Gastrocnemius medialis (tissue), 4 donors: ENCODE data around the gene LAMTOR5. TPM values are rescaled to one million over a fixed set of nuclear protein-coding genes. Genes with fewer than 3 reads are reported as not detected.
A peak's percentile ranks its signal among the peaks of the same experiment; 100 is the strongest.

Experiments used
- ATAC-seq, 2 donors: fragments of 150-250 bp; one replicate each; pipeline ENCODE4 v1.9.1; 2016
- DNase-seq, 2 donors: peaks; one replicate each; pipeline ENCODE4 v3.0.0-alpha.2; 2019
- H3K27ac ChIP-seq, 4 donors: fragments of 200-600 bp; sonication (generic); 1 replicate in 1 of 4; 2 replicates in 3 of 4; pipeline ENCODE4 v1.5.1; 2016 to 2018; ENCODE audit warnings: mild to moderate bottlenecking in 2 of 4, moderate library complexity in 1 of 4
- H3K27me3 ChIP-seq, 3 donors: fragments of 200-600 bp; sonication (generic) in 2 of 3; 1 replicate in 1 of 3; 2 replicates in 2 of 3; pipeline versions ENCODE4 v1.5.1 to v1.6.0; 2016 to 2019; ENCODE audit warnings: mild to moderate bottlenecking in 1 of 3, moderate library complexity in 1 of 3
- H3K36me3 ChIP-seq, 2 donors: fragments of 200-600 bp; sonication (generic) in 1 of 2; one replicate each; pipeline ENCODE4 v1.5.1; 2017 to 2018
- H3K4me1 ChIP-seq, 2 donors: fragments of 200-600 bp; sonication (generic) in 1 of 2; one replicate each; pipeline ENCODE4 v1.5.1; 2016 to 2017; ENCODE audit warnings: mild to moderate bottlenecking in 2 of 2
- H3K4me3 ChIP-seq, 4 donors: fragments of 200-600 bp; sonication (generic) in 3 of 4; 1 replicate in 1 of 4; 2 replicates in 3 of 4; pipeline ENCODE4 v1.5.1; 2016 to 2019; ENCODE audit warnings: mild to moderate bottlenecking in 2 of 4
- H3K9me3 ChIP-seq, 3 donors: fragments of 200-600 bp; sonication (generic) in 2 of 3; 1 replicate in 1 of 3; 2 replicates in 2 of 3; pipeline ENCODE4 v1.5.1; 2016 to 2019
- CTCF ChIP-seq, 5 experiments: fragments of 450-650 bp in 3 of 5; fragments of 200-600 bp in 2 of 5; sonication (generic) in 2 of 5; IDR thresholded peaks in 4 of 5; conservative IDR thresholded peaks in 1 of 5; 1 replicate in 4 of 5; 2 replicates in 1 of 5; pipeline ENCODE4 v1.5.1; 2016 to 2019; ENCODE audit warnings: antibody characterized with exemption in 5 of 5, mild to moderate bottlenecking in 3 of 5, moderate library complexity in 3 of 5
- POLR2A ChIP-seq, 2 donors: fragments of 450-650 bp; IDR thresholded peaks; one replicate each; pipeline ENCODE4 v1.6.1; 2017; ENCODE audit warnings: antibody characterized with exemption in 2 of 2, mild to moderate bottlenecking in 2 of 2, moderate library complexity in 2 of 2
- in situ Hi-C, 4 donors: fragments of 200-750 bp; cut with MboI; loops; one replicate each; pipeline versions ENCODE4 v1.15.0 to v1.8.0; 2017; ENCODE audit warnings: low sequenced_read_pairs in 4 of 4
- intact Hi-C: fragments of 100-400 bp; cut with DNase I; formaldehyde crosslinking; loops from one replicate; pipeline ENCODE4 v1.15.1; 2023; ENCODE audit warnings: low total_unique reads
- total RNA-seq, 4 donors: library from RNA; depleted of rRNA; stranded (reverse); fragments of >200 nt; gene quantifications; one replicate each; pipeline versions ENCODE4 v1.1.0 to v1.2.3, GENCODE V29; 2016

Gene LAMTOR5
- total RNA-seq, 4 donors from 2014 or later = 116 to 203 (median 153) TPM

GRCh38 chr1:110433213-110433612, 25.7 kb upstream of the LAMTOR5 start:
- no peak overlapping the region for H3K27ac ChIP-seq
- TF ChIP-seq CTCF (IDR thresholded peaks at IDR 0.05 in 4 of 5, conservative IDR thresholded peaks at IDR 0.05 in 1 of 5) (no peak), POLR2A (IDR thresholded peaks at IDR 0.05) (no peak)
- ATAC-seq (no peak), DNase-seq (no peak)
- H3K9me3 ChIP-seq = no peaks in the 10 kb centered on the region
- no peaks in the 10 kb centered on the region for H3K36me3 ChIP-seq
- H3K4me1 ChIP-seq = peaks cover 0 to 3% of the 10 kb centered on the region in 2 donors
- no peaks in the 10 kb centered on the region for H3K27me3 ChIP-seq
- no peak overlapping the region for H3K4me3 ChIP-seq
- intact Hi-C loops (no loop called here), in situ Hi-C loops (no loop called here)

DNA sequence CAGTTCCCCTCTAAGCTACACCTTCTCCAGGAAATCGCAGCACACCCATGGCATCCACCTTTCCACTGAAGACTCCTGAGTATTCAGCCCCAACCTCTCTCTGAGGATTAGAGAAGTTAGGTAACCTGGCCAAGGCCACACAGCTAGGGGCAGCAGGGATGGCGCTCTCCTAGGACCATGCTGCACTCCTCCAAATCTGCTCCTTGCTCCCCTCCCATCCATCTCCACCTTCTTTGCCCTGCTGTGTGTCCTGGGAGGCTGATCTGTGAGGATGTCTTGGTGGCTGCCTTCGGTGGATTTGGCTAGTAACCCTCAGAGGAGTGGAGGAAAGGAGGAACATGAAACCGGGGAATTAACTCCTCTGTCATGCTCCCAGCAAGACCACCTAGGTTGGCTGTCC, 23.4 kb upstream of the LAMTOR5 start:
- intact Hi-C loops = no loop called here
- ATAC-seq (no peak), DNase-seq (no peak)
- H3K9me3 ChIP-seq = no peaks in the 10 kb centered on the region
- no peak for TF ChIP-seq CTCF (IDR thresholded peaks at IDR 0.05 in 4 of 5, conservative IDR thresholded peaks at IDR 0.05 in 1 of 5)
- no peak for TF ChIP-seq POLR2A (IDR thresholded peaks at IDR 0.05)
- peaks cover 0 to 3% of the 10 kb centered on the region in 2 donors for H3K4me1 ChIP-seq
- no peak overlapping the region for H3K27ac ChIP-seq
- H3K4me3 ChIP-seq = no peak overlapping the region
- H3K27me3 ChIP-seq = no peaks in the 10 kb centered on the region
- no peaks in the 10 kb centered on the region for H3K36me3 ChIP-seq
- in situ Hi-C loops = no loop called here

- H3K9me3 ChIP-seq = no peaks in the 10 kb centered on the region
- H3K4me1 ChIP-seq = peaks cover 0 to 3% of the 10 kb centered on the region in 2 donors
- TF ChIP-seq POLR2A (IDR thresholded peaks at IDR 0.05) = no peak
- TF ChIP-seq CTCF (IDR thresholded peaks at IDR 0.05 in 4 of 5, conservative IDR thresholded peaks at IDR 0.05 in 1 of 5) = no peak
- no peaks in the 10 kb centered on the region for H3K27me3 ChIP-seq
- in situ Hi-C loops = no loop called here
- no peak overlapping the region for H3K4me3 ChIP-seq
- H3K27ac ChIP-seq = no peak overlapping the region
- ATAC-seq = no peak
- H3K36me3 ChIP-seq = no peaks in the 10 kb centered on the region
- intact Hi-C loops = no loop called here
- DNase-seq = no peak
Measured at GRCh38 chr1:110430366-110430765, 22.9 kb upstream of the LAMTOR5 start.

- Histone ChIP-seq H3K4me3 (no peak overlapping the region), H3K27ac (peak overlapping the region in 2 of 4 donors; percentile 37 to 44), H3K36me3 (no peaks in the 10 kb centered on the region), H3K9me3 (no peaks in the 10 kb centered on the region), H3K4me1 (peaks cover 0 to 7% of the 10 kb centered on the region in 2 donors), H3K27me3 (no peaks in the 10 kb centered on the region)
- ATAC-seq (peak; percentile 30 to 43), DNase-seq (peak in 1 of 2 donors; percentile 49)
- TF ChIP-seq CTCF (IDR thresholded peaks at IDR 0.05 in 4 of 5, conservative IDR thresholded peaks at IDR 0.05 in 1 of 5) = no peak
- no peak for TF ChIP-seq POLR2A (IDR thresholded peaks at IDR 0.05)
- in situ Hi-C loops (no loop called here), intact Hi-C loops (no loop called here)
Measured at GRCh38 chr1:110428946-110429345, 21.5 kb upstream of the LAMTOR5 start.

DNA sequence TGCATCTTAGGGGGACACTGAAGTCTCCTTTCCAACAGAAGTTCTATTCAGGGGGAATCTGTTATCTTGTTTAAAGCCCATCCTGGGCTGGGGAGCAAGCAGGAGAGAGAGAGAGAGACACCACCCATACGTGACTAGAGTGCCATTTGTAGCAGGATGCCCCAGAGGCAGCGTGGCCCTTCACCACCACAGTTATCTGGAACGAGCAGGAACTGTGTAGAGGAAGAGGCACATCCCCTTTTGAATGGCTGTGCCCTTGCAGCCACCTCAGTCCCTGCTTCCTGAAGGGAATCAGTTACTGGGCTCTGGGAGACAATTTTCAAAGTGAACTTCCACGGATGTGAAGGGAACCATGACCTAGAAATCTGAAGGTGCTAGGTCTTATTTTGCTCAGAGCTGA, 19.4 kb upstream of the LAMTOR5 start:
- ATAC-seq = no peak
- in situ Hi-C loops (no loop called here), intact Hi-C loops (no loop called here)
- Histone ChIP-seq H3K36me3 (no peaks in the 10 kb centered on the region), H3K4me1 (peaks cover 0 to 7% of the 10 kb centered on the region in 2 donors), H3K27ac (peak overlapping the region in 1 of 4 donors; percentile 34), H3K9me3 (no peaks in the 10 kb centered on the region), H3K27me3 (no peaks in the 10 kb centered on the region), H3K4me3 (no peak overlapping the region)
- no peak for TF ChIP-seq POLR2A (IDR thresholded peaks at IDR 0.05)
- no peak for TF ChIP-seq CTCF (IDR thresholded peaks at IDR 0.05 in 4 of 5, conservative IDR thresholded peaks at IDR 0.05 in 1 of 5)
- no peak for DNase-seq
